Measurements from ENCODE around the gene PRDM2.

Gene PRDM2

GRCh38 chr1:13829152-13829769 lies 129.3 kb downstream of the PRDM2 start:
- no peak for TF ChIP-seq MAX (IDR thresholded peaks at IDR 0.05; ENCODE audit: low read depth, low read length)
- no peak for TF ChIP-seq POLR2A (IDR thresholded peaks at IDR 0.05; ENCODE audit: extremely low read depth, insufficient read length)
- TF ChIP-seq CTCF (IDR thresholded peaks at IDR 0.05; ENCODE audit: low read depth, low read length): no peak
- TF ChIP-seq MYC (IDR thresholded peaks at IDR 0.05; ENCODE audit: low read depth, low read length): no peak
- DNase-seq (ENCODE audit: low read depth): no peak
- no peak overlapping the region for H3K4me3 ChIP-seq (ENCODE audit: low read depth, low read length)

GRCh38 chr1:13830170-13830569 lies 130.2 kb downstream of the PRDM2 start:
- TF ChIP-seq MYC (IDR thresholded peaks at IDR 0.05; ENCODE audit: low read depth, low read length): no peak
- no peak for TF ChIP-seq MAX (IDR thresholded peaks at IDR 0.05; ENCODE audit: low read depth, low read length)
- TF ChIP-seq CTCF (IDR thresholded peaks at IDR 0.05; ENCODE audit: low read depth, low read length): no peak
- TF ChIP-seq POLR2A (IDR thresholded peaks at IDR 0.05; ENCODE audit: extremely low read depth, insufficient read length): no peak
- DNase-seq (ENCODE audit: low read depth): no peak
- H3K4me3 ChIP-seq (ENCODE audit: low read depth, low read length): no peak overlapping the region

- TF ChIP-seq CTCF (IDR thresholded peaks at IDR 0.05; ENCODE audit: low read depth, low read length) (no peak), MYC (IDR thresholded peaks at IDR 0.05; ENCODE audit: low read depth, low read length) (no peak)
- no peak overlapping the region for H3K4me3 ChIP-seq (ENCODE audit: low read depth, low read length)
- no peak for DNase-seq (ENCODE audit: low read depth)
Observed at GRCh38 chr1:13830616-13831280, 130.8 kb downstream of the PRDM2 start.

GRCh38 chr1:13832100-13832499 lies 132.1 kb downstream of the PRDM2 start:
- DNase-seq (ENCODE audit: low read depth): no peak
- H3K4me3 ChIP-seq (ENCODE audit: low read depth, low read length): no peak overlapping the region
- no peak for TF ChIP-seq POLR2A (IDR thresholded peaks at IDR 0.05; ENCODE audit: extremely low read depth, insufficient read length)
- no peak for TF ChIP-seq CTCF (IDR thresholded peaks at IDR 0.05; ENCODE audit: low read depth, low read length)
- no peak for TF ChIP-seq MYC (IDR thresholded peaks at IDR 0.05; ENCODE audit: low read depth, low read length)
- no peak for TF ChIP-seq MAX (IDR thresholded peaks at IDR 0.05; ENCODE audit: low read depth, low read length)

- DNase-seq (ENCODE audit: low read depth): no peak
- TF ChIP-seq POLR2A (IDR thresholded peaks at IDR 0.05; ENCODE audit: extremely low read depth, insufficient read length) (no peak), MAX (IDR thresholded peaks at IDR 0.05; ENCODE audit: low read depth, low read length) (no peak), MYC (IDR thresholded peaks at IDR 0.05; ENCODE audit: low read depth, low read length) (no peak)
Observed at GRCh38 chr1:13832536-13832935, 132.5 kb downstream of the PRDM2 start.

GRCh38 chr1:13836136-13836535 lies 136.1 kb downstream of the PRDM2 start:
- TF ChIP-seq POLR2A (IDR thresholded peaks at IDR 0.05; ENCODE audit: extremely low read depth, insufficient read length) (no peak), MAX (IDR thresholded peaks at IDR 0.05; ENCODE audit: low read depth, low read length) (no peak), MYC (IDR thresholded peaks at IDR 0.05; ENCODE audit: low read depth, low read length) (no peak), CTCF (IDR thresholded peaks at IDR 0.05; ENCODE audit: low read depth, low read length) (no peak)
- DNase-seq (ENCODE audit: low read depth): no peak

More at GRCh38 chr1:13832536-13832935, 132.5 kb downstream of the PRDM2 start:
- H3K4me3 ChIP-seq (ENCODE audit: low read depth, low read length): no peak overlapping the region

More at GRCh38 chr1:13836136-13836535, 136.1 kb downstream of the PRDM2 start:
- no peak overlapping the region for H3K4me3 ChIP-seq (ENCODE audit: low read depth, low read length)

Data from NB4 (cell line).